ENCODE measurements around the gene CAMK2D. TPM values are rescaled to one million over a fixed set of nuclear protein-coding genes. Genes with fewer than 3 reads are reported as not detected.

The CAMK2D gene
- total RNA-seq, 4 donors from 2014 or later = 45.9 to 67.1 (median 56.2) TPM

DNA sequence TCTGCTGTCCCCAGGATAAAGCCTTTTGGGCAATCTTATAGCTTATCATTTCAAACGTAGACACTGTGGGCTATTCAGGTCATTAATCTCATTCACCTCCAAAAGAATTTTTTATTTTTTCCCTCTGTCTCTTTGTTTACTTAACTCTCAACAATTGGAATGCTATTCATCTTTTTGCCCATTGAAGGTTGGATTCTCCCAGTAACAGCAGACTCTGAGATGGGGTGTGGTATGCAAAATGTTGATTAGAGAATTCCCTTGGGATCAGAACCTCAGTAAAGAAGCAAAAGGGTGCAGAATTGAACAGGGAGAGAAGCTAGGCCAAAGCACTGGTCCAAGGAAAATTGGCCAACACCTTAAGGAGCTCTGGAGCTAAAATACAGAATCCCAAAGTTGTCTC lies 60.4 kb downstream of the CAMK2D start:
- Histone ChIP-seq H3K27me3 (no peaks in the 10 kb centered on the region), H3K27ac (no peak overlapping the region), H3K36me3 (no peaks in the 10 kb centered on the region), H3K9me3 (no peaks in the 10 kb centered on the region), H3K4me1 (peaks cover 0 to 17% (median 0%) of the 10 kb centered on the region in 3 donors), H3K4me3 (no peak overlapping the region)
- 23 to 27% methylated on average over 1 of the region's 1 CpG for WGBS, 2 donors (ENCODE audit: low coverage in 1 of 2)
- TF ChIP-seq POLR2A (IDR thresholded peaks at IDR 0.05) (no peak), EP300 (IDR thresholded peaks at IDR 0.05) (no peak), POLR2AphosphoS5 (IDR thresholded peaks at IDR 0.05) (no peak)
- TF ChIP-seq, protein P1, sequence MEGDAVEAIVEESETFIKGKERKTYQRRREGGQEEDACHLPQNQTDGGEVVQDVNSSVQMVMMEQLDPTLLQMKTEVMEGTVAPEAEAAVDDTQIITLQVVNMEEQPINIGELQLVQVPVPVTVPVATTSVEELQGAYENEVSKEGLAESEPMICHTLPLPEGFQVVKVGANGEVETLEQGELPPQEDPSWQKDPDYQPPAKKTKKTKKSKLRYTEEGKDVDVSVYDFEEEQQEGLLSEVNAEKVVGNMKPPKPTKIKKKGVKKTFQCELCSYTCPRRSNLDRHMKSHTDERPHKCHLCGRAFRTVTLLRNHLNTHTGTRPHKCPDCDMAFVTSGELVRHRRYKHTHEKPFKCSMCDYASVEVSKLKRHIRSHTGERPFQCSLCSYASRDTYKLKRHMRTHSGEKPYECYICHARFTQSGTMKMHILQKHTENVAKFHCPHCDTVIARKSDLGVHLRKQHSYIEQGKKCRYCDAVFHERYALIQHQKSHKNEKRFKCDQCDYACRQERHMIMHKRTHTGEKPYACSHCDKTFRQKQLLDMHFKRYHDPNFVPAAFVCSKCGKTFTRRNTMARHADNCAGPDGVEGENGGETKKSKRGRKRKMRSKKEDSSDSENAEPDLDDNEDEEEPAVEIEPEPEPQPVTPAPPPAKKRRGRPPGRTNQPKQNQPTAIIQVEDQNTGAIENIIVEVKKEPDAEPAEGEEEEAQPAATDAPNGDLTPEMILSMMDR (IDR thresholded peaks at IDR 0.05) = no peak
- ATAC-seq = no peak

DNA sequence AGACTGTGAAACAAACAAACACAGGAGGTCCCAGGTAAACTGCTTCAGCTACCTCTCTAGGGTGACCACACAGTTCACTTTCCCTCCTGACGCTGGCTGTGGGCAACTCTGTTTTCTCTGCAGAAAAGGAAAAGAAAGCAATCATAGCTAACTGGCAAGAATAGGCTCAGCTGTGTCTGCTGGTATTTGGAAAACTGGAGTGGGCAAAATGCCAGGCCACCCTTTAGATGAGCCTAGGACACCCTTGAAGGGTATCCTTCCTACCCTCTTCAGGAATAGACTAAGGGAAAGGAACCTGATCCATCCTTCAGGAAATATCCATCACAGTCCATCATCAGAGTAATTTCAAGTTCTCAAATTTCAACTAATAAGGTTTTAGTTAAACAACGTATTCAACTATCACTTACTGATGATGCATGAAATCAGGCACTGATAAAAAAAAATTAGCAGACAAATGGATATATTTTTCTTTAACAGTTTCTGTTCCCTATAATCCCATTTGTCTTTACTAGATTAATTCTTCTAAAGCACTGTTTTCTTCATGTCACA lies 60.9 kb downstream of the CAMK2D start:
- Histone ChIP-seq H3K27me3 (no peaks in the 10 kb centered on the region), H3K27ac (no peak overlapping the region), H3K9me3 (no peaks in the 10 kb centered on the region), H3K36me3 (no peaks in the 10 kb centered on the region), H3K4me1 (peaks cover 0 to 20% (median 0%) of the 10 kb centered on the region in 3 donors), H3K4me3 (no peak overlapping the region)
- TF ChIP-seq POLR2A (IDR thresholded peaks at IDR 0.05) (no peak), EP300 (IDR thresholded peaks at IDR 0.05) (no peak)
- TF ChIP-seq, protein P1 (IDR thresholded peaks at IDR 0.05) = no peak
- 43 to 76% methylated on average over 1 to 2 of the region's 2 CpGs for WGBS, 2 donors (ENCODE audit: low coverage in 1 of 2)
- ATAC-seq = no peak

DNA sequence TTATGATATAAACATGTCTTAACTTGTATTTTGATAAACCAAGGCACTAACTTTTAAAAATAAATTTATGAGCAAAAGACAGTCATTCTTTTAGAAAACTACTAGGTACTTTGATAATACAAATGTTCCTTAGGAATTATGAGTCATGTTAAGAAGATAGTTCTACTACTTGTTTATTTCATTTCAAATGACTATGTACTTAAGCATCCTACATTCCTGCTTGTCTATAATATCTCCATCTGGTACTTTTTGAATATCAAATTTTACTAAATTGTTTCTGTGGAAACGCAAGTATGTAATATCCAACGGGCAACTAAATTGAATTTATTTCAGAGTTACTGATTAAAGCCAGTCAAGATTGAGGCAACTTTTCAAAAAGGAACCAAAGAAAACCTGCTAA lies 61.8 kb downstream of the CAMK2D start:
- TF ChIP-seq, protein P1 (IDR thresholded peaks at IDR 0.05) = no peak
- TF ChIP-seq POLR2AphosphoS5 (IDR thresholded peaks at IDR 0.05) (no peak), EP300 (IDR thresholded peaks at IDR 0.05) (no peak), POLR2A (IDR thresholded peaks at IDR 0.05) (no peak)
- 87 to 92% methylated on average over 2 of the region's 2 CpGs for WGBS, 2 donors (ENCODE audit: low coverage in 1 of 2)
- H3K9me3 ChIP-seq = no peaks in the 10 kb centered on the region
- H3K27ac ChIP-seq = no peak overlapping the region
- H3K27me3 ChIP-seq = no peaks in the 10 kb centered on the region
- ATAC-seq = no peak
- no peak overlapping the region for H3K4me3 ChIP-seq
- H3K36me3 ChIP-seq = no peaks in the 10 kb centered on the region
- H3K4me1 ChIP-seq = peaks cover 0 to 28% (median 0%) of the 10 kb centered on the region in 3 donors

DNA sequence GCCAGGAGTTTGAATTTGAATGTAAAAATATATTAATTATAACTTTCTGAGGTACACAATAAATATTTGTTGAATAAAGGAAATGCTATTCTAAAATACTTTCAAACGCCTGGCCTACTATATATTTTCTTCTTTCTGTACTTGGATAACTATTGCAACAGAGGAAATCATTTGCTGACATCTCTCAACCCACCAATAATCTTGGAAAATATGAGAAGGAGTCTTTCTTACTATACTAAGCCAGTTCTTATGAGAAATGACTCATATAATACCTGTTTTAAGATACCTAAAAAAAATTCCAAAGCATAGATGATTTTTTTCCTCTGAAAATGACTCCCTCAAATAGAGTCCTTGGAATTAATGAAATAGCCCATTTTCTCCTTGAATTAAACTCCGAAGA lies 64.1 kb downstream of the CAMK2D start:
- ATAC-seq = no peak
- Histone ChIP-seq H3K36me3 (no peaks in the 10 kb centered on the region), H3K4me1 (peaks cover 0 to 43% (median 0%) of the 10 kb centered on the region in 3 donors), H3K4me3 (no peak overlapping the region), H3K27ac (no peak overlapping the region), H3K9me3 (no peaks in the 10 kb centered on the region), H3K27me3 (no peaks in the 10 kb centered on the region)
- WGBS, 2 donors (ENCODE audit: low coverage in 1 of 2) = 82 to 97% methylated on average over 2 of the region's 2 CpGs
- TF ChIP-seq EP300 (IDR thresholded peaks at IDR 0.05) = no peak
- no peak for TF ChIP-seq POLR2AphosphoS5 (IDR thresholded peaks at IDR 0.05)
- no peak for TF ChIP-seq POLR2A (IDR thresholded peaks at IDR 0.05)
- TF ChIP-seq, protein P1 (IDR thresholded peaks at IDR 0.05) = no peak
